IPS DF 6.9 (cell line): Measurements from ENCODE around the gene RPL32.
"Not testable (repeated sequence)": the region's sequence is repeated elsewhere in the genome, so short reads cannot be mapped to it uniquely, and the experiment has no call there.

Experiments
- DNase-seq: peaks from one replicate; pipeline ENCODE4 v3.0.0-alpha.2; 2013; ENCODE audit warnings: low read depth, low spot score
- H3K27ac ChIP-seq: one replicate; pipeline ENCODE4 v1.5.1; 2013; ENCODE audit warnings: low read length, control low read depth
- H3K27me3 ChIP-seq: 2 replicates; pipeline ENCODE4 v1.6.1; 2013; ENCODE audit warnings: mild to moderate bottlenecking, low read length; ENCODE audit not compliant: control insufficient read depth, insufficient read depth
- H3K36me3 ChIP-seq: 2 replicates; pipeline ENCODE4 v1.6.1; 2013; ENCODE audit warnings: low read length; ENCODE audit not compliant: control insufficient read depth, insufficient read depth
- H3K4me1 ChIP-seq: 2 replicates; pipeline ENCODE4 v1.6.1; 2013; ENCODE audit warnings: low read length; ENCODE audit not compliant: control insufficient read depth, insufficient read depth
- H3K4me3 ChIP-seq: 2 replicates; pipeline ENCODE4 v1.5.1; 2013; ENCODE audit warnings: mild to moderate bottlenecking, low read length
- H3K9me3 ChIP-seq: 2 replicates; pipeline ENCODE4 v1.6.1; 2013; ENCODE audit warnings: low read length, inconsistent platforms; ENCODE audit not compliant: control insufficient read depth, insufficient read depth
- WGBS: extraction: QIAGEN DNeasy Blood & Tissue Kit; methylation state at CpG from one replicate; pipeline ENCODE4 v1.1.7; 2013; ENCODE audit warnings: mixed read lengths, missing lambda C conversion rate; ENCODE audit not compliant: insufficient read length, insufficient coverage; 5-methylcytosine and 5-hydroxymethylcytosine counted together

Gene RPL32

DNA sequence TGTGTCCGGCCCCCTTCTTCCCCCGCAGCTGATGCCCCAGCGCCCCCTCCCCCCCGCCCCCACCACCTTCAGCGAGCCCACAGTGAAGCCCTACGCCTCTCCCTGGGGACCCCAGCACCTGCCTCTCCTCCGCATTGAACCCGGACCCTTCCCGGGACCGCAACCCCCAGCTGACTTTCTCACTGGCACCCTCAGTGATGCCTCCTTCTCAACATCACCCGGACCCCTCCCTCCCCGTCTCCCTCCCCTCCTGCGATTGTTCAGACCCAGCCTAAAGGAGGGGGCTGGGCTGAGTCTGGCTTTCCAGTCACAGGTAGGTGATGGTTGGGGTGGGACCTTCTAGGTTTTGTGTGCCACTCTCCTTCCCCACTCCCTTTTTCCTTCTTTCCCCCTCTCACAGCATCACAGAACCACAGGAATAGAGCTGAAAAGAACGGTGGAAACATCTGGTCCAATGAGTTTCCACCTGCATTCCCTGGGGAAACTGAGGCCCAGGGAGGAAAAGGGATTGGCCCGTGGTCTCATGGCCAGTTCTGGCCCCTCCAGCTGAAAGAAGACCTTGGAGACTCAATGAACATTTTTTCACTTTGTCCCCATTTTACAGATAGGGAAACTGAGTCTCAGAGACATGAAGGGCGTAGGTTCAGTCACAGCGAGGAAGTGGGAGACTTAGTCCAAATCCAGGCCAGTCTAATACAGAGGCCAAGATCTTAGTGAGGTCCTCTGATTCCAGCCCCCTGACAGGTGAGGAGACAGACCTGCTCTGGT is 44.1 kb downstream of the RPL32 start:
- DNase-seq, result no peak
- WGBS, result no CpG with 5 or more reads among the region's 17 CpGs
- peak overlapping the region; percentile 96; the same call in 1 of the 2 replicates for H3K4me3 ChIP-seq
- no peaks in the 10 kb centered on the region for H3K36me3 ChIP-seq
- H3K9me3 ChIP-seq, result no peaks in the 10 kb centered on the region
- H3K27ac ChIP-seq, result no peak overlapping the region
- no peaks in the 10 kb centered on the region for H3K27me3 ChIP-seq
- H3K4me1 ChIP-seq, result peaks cover 3% of the 10 kb centered on the region

DNA sequence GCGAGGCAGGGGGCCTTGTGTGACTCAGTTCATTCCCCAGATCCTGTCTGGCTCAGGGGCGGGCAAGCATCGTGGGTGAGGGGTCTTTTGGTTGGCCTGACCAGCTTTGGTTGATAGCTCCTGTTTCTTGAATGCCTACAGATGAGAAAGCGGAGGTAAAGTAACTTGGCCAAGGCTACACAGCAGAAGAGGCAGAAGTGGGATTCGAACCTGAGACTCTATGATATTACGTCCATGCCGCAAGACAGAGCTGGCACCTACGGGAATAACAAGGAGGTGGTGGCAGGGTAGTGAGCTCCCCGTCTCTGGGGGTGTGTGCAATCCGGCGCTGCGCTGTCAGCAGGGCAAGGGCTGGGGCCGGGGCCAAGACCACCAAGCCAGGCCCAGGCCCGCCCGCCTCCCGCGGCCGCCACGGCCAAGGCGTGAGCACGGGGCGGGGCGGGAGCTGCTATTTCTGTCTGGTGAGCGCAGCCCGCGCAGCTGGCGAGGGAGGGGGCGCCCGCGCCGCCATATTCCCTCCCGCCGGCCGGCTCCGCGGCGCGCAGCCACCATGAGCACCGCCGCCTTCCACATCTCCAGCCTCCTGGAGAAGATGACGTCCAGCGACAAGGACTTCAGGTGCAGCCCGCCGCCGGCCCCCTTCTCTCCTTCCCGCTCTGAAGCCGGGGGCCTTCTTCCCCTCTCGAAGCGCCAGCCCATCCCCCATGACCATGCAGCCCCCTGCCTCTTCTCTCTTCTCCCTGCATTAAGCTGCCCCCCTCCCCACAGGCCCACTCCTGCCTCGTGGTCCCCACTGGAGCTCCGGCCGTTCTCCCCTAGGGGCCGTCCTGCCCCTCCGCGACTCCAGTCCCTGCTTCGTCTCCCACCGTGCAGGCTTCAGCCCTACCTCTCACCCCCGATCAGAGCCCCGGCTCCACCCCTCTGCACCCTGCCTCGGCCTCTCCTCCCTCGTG is 44.9 kb downstream of the RPL32 start, which contains the start of gene CAND2:
CAND2 (plus strand) TSS at position 510 of the 953 bp plus-strand sequence; CDS start at position 551, 41 bp downstream.
- no peak within 1 kb of the TSS for H3K27ac ChIP-seq
- H3K36me3 ChIP-seq, result no peaks in the 10 kb centered on the region
- H3K9me3 ChIP-seq, result no peaks in the 10 kb centered on the region
- no peaks in the 10 kb centered on the region for H3K27me3 ChIP-seq
- DNase-seq, result no peak
- peak within 1 kb of the TSS; percentile 96 for H3K4me3 ChIP-seq
- no CpG with 5 or more reads among the region's 61 CpGs for WGBS
- peaks cover 3% of the 10 kb centered on the region for H3K4me1 ChIP-seq

DNA sequence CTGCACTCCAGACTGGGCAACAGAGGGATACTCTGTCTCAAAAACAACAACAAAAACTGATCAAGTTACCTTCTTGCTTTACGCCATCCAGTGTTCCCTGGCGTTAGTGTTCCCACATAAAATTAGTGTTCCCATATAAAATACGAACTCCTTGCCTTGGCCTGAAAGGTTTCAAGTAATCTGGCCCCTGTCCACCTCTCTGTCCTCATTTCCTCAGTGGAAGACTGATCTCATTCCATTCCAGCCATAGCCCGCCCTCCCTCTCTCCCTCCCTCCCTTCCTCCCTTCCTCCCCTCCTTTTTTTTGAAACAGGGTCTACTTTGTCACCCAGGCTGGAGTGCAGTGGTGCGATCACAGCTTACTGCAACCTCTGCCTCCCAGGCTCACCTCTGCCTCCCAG is 47.7 kb downstream of the RPL32 start:
- Histone ChIP-seq H3K27ac (no peak overlapping the region), H3K27me3 (no peaks in the 10 kb centered on the region), H3K36me3 (no peaks in the 10 kb centered on the region), H3K9me3 (no peaks in the 10 kb centered on the region), H3K4me3 (no peak overlapping the region), H3K4me1 (peaks cover 3% of the 10 kb centered on the region)
- DNase-seq, result no peak
- no CpG with 5 or more reads among the region's 5 CpGs for WGBS

DNA sequence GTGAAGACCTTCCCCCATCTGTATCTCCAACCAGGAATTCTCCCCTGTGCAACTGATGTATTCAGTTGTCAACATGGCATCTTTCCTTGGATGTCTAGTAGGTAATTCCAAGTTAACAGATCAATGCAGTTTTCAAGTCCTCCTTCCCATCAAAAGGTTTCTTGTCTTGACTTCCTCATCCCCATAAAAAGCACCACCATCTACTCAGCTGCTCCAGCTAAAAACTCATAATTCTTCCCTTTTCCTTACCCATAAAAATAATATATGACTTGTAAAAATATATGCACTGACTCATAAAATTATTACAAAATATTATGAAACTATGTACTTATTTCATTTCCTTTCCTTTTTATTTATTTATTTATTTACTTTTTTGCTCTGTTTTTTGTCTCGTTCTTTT is 49.9 kb downstream of the RPL32 start:
- no peak overlapping the region for H3K4me3 ChIP-seq
- DNase-seq, result no peak
- no peaks in the 10 kb centered on the region for H3K4me1 ChIP-seq
- no peaks in the 10 kb centered on the region for H3K36me3 ChIP-seq
- WGBS, result no CpG with 5 or more reads among the region's 1 CpG
- H3K27ac ChIP-seq, result no peak overlapping the region
- no peaks in the 10 kb centered on the region for H3K9me3 ChIP-seq
- H3K27me3 ChIP-seq, result no peaks in the 10 kb centered on the region

DNA sequence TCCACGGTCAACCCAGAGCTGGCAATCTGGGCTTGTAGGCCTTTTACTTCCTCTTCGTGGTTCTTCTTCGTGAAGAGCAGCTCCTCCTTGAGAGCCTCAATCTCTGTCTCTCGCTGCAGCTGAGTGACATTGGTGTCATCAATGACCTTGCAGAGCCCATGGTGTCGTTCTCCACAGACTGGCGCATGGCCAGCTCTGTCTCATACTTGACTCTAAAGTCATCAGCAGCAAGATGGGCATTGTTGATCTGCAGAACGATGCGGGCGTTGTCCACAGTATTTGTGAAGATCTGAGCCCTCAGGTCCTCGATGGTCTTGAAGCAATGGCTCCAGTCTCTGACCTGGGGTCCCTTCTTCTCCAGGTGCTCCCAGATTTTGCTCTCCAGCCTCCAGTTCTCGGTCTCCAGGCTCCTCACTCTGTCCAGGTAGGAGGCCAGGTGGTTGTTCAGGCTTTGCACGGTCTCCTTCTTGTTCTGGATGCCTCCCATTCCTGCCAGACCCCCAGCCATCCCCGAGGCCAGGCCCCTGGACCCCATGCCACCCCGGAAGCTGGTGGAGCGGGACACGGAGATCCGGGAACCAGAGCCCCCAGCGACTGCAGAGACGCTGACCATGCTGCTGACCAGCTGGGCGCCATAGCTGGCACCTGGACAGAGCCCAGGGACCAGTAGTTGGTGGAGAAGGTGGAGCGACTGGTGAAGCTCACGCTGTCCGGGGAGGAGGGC is 53.2 kb downstream of the RPL32 start:
- not testable (repeated sequence) for H3K27ac ChIP-seq, H3K4me1 ChIP-seq, H3K36me3 ChIP-seq, H3K9me3 ChIP-seq, H3K4me3 ChIP-seq, H3K27me3 ChIP-seq, DNase-seq
- no CpG with 5 or more reads among the region's 23 CpGs for WGBS

DNA sequence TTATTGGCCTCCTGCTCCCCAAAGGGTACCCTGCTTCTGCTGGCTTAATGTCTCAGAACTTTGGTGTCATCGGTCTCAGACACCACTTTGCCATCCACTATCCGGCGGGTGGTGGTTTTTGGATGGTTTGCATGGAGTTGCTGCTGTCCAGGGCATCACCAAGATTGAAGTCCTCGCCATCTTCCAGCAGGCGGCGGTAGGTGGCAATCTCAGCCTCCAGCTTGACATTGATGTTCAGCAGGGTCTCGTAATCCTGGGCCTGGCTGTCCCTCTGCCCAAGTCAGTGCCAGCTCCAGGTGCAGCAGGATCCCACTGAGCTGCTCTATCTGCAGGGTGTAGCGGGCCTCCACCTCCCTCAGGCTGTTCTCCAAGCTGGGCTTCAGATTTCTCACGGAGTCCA is 54.0 kb downstream of the RPL32 start:
- no CpG with 5 or more reads among the region's 9 CpGs for WGBS
- not testable (repeated sequence) for H3K4me3 ChIP-seq, H3K27me3 ChIP-seq, H3K27ac ChIP-seq, H3K9me3 ChIP-seq, H3K4me1 ChIP-seq, H3K36me3 ChIP-seq
- peak; percentile 55 for DNase-seq

DNA sequence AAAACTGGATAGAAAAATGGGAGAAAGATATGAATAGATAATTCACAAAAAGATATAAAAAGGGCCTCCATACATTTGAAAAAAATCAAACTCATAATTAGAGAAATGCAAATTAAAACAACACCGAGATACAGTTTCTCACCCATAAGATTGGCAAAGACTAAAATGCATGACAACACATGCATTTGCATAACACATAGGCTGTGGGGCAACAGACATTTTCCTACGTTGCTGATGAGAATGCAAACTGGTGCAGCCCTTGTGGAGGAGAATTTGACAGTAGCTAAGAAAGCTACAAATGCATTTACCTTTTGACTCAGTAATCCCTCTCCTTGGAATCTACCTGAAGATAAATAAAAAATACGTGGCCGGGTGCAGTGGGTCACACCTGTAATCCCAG is 56.3 kb downstream of the RPL32 start:
- Histone ChIP-seq H3K27me3 (no peaks in the 10 kb centered on the region), H3K4me3 (no peak overlapping the region), H3K4me1 (no peaks in the 10 kb centered on the region; the same call in 1 of the 2 replicates), H3K27ac (no peak overlapping the region), H3K36me3 (no peaks in the 10 kb centered on the region), H3K9me3 (no peaks in the 10 kb centered on the region)
- DNase-seq, result no peak
- WGBS, result no CpG with 5 or more reads among the region's 4 CpGs
